Pancreas (tissue), 10 donors: ENCODE results near the gene EMC10. TPM values are rescaled to one million over a fixed set of nuclear protein-coding genes. Genes with fewer than 3 reads are reported as not detected.

Source experiments
- ATAC-seq, 4 donors: fragments of 200-7000 bp; cut with Tn5 transposase; one replicate each; pipeline versions ENCODE4 v1.8.0 to v1.9.1; 2020; ENCODE audit warnings: mild to moderate bottlenecking in 4 of 4, moderate library complexity in 4 of 4
- DNase-seq, 6 donors: peaks; one replicate each; pipeline ENCODE4 v3.0.0-alpha.2; 2020
- FAIRE-seq: peaks from 2 replicates; lab custom pipeline; 2012; peaks lifted over from hg19 to GRCh38; lab: Jason Lieb, UNC
- H3K27ac ChIP-seq, 4 donors: fragments of 200-600 bp; sonication (generic); 1 replicate in 3 of 4; 2 replicates in 1 of 4; pipeline versions ENCODE4 v1.5.0 to v1.8.0; 2020
- H3K27me3 ChIP-seq, 4 donors: fragments of 200-600 bp; one replicate each; pipeline ENCODE4 v1.8.0; 2021
- H3K36me3 ChIP-seq, 3 donors: fragments of 200-600 bp; sonication (generic) in 1 of 3; one replicate each; pipeline versions ENCODE4 v1.5.0 to v1.8.0; 2020 to 2021
- H3K4me1 ChIP-seq, 3 donors: fragments of 200-600 bp; one replicate each; pipeline ENCODE4 v1.8.0; 2021
- H3K4me3 ChIP-seq, 4 donors: fragments of 200-600 bp; sonication (generic) in 2 of 4; one replicate each; pipeline versions ENCODE4 v1.5.0 to v1.8.0; 2020 to 2021
- H3K9me3 ChIP-seq, 4 donors: fragments of 200-600 bp; one replicate each; pipeline ENCODE4 v1.8.0; 2021
- CTCF ChIP-seq, 4 donors: fragments of 200-600 bp; sonication (generic) in 3 of 4; IDR thresholded peaks; one replicate each; pipeline versions ENCODE4 v1.5.0 to v1.8.0; 2021; ENCODE audit warnings: antibody characterized with exemption in 4 of 4
- WGBS, 2 donors: extraction: QIAGEN DNeasy Blood & Tissue Kit; methylation state at CpG; one replicate each; pipeline ENCODE4 v1.1.7; 2013; 5-methylcytosine and 5-hydroxymethylcytosine counted together
- intact Hi-C, 3 donors: fragments of 100-400 bp; cut with DNase I; formaldehyde crosslinking; loops; one replicate each; pipeline versions ENCODE4 v1.11.1 to v1.14.2; 2022
- polyA plus RNA-seq, 2 donors: library from polyadenylated mRNA; stranded (reverse); fragments of 200-250 nt; gene quantifications; one replicate each; pipeline ENCODE4 v1.2.3, GENCODE V29; 2013
- total RNA-seq, 6 donors: library from RNA; stranded (reverse); fragmentation: NEBNext Ultra II Directional in 4 of 6; extraction: Animal tissue kit (Norgen Biotek cat#: 25700) in 4 of 6; gene quantifications; one replicate each; pipeline versions ENCODE4 v1.2.1 to v1.2.4, GENCODE V29; 2021 to 2023
- donor health status: healthy with polysubstance abuse.
- donor health status: DM: no; HTN: no; CAD: no; lungs with moderate emphysema.
- donor health status: DM: no; HTN: no; CAD: no.
- donor health status: control.
- donor health status: control.
- donor health status: Bipolar disorder and iron deficiency.
- donor health status: DM: yes; HTN: yes; CAD: no.
- donor health status: DM: no; HTN: no; CAD: no.
- donor health status: DM: no; HTN: no; CAD: no.
- donor health status: DM: yes; HTN: yes; CAD: no.

Gene EMC10
- total and polyA plus RNA-seq, 8 donors = 34.7 to 160 (median 69.9) TPM

GRCh38 chr19:50444059-50444458 lies 32.2 kb upstream of the EMC10 start:
- WGBS, 2 donors = 41 to 56% methylated on average over 1 of the region's 1 CpG
- ATAC-seq (no peak), DNase-seq (no peak), FAIRE-seq (no peak)
- Histone ChIP-seq H3K4me3 (no peak overlapping the region), H3K27me3 (no peaks in the 10 kb centered on the region), H3K4me1 (no peaks in the 10 kb centered on the region), H3K9me3 (no peaks in the 10 kb centered on the region), H3K27ac (no peak overlapping the region), H3K36me3 (no peaks in the 10 kb centered on the region)
- intact Hi-C loops = no loop called here
- TF ChIP-seq CTCF (IDR thresholded peaks at IDR 0.05) = no peak

- Histone ChIP-seq H3K27me3 (no peaks in the 10 kb centered on the region), H3K36me3 (no peaks in the 10 kb centered on the region), H3K9me3 (no peaks in the 10 kb centered on the region), H3K4me3 (no peak overlapping the region), H3K4me1 (no peaks in the 10 kb centered on the region), H3K27ac (no peak overlapping the region)
- FAIRE-seq = no peak
- no peak for TF ChIP-seq CTCF (IDR thresholded peaks at IDR 0.05)
- no peak for ATAC-seq
- no peak for DNase-seq
- intact Hi-C loops = no loop called here
- 76 to 87% methylated on average over 5 of the region's 5 CpGs for WGBS, 2 donors
Measured at GRCh38 chr19:50447053-50447452, 29.3 kb upstream of the EMC10 start.

- FAIRE-seq (no peak), ATAC-seq (no peak), DNase-seq (no peak)
- Histone ChIP-seq H3K27ac (no peak overlapping the region), H3K4me3 (no peak overlapping the region), H3K9me3 (no peaks in the 10 kb centered on the region), H3K27me3 (no peaks in the 10 kb centered on the region), H3K36me3 (no peaks in the 10 kb centered on the region), H3K4me1 (no peaks in the 10 kb centered on the region)
- 87 to 91% methylated on average over 10 of the region's 10 CpGs for WGBS, 2 donors
- intact Hi-C loops = no loop called here
- TF ChIP-seq CTCF (IDR thresholded peaks at IDR 0.05) = no peak
Measured at GRCh38 chr19:50447750-50448149, 28.6 kb upstream of the EMC10 start.

- Histone ChIP-seq H3K4me3 (no peak overlapping the region), H3K36me3 (no peaks in the 10 kb centered on the region), H3K4me1 (no peaks in the 10 kb centered on the region), H3K9me3 (no peaks in the 10 kb centered on the region), H3K27ac (no peak overlapping the region), H3K27me3 (no peaks in the 10 kb centered on the region)
- TF ChIP-seq CTCF (IDR thresholded peaks at IDR 0.05) = no peak
- intact Hi-C loops = no loop called here
- ATAC-seq (no peak), DNase-seq (no peak), FAIRE-seq (no peak)
- 50 to 55% methylated on average over 14 of the region's 14 CpGs for WGBS, 2 donors
Measured at GRCh38 chr19:50449236-50449899, 26.9 kb upstream of the EMC10 start.

GRCh38 chr19:50450369-50451222 lies 25.7 kb upstream of the EMC10 start:
- no peak overlapping the region for H3K27ac ChIP-seq
- WGBS, 2 donors = 36 to 61% methylated on average over 30 of the region's 30 CpGs
- DNase-seq = no peak
- no peaks in the 10 kb centered on the region for H3K9me3 ChIP-seq
- H3K4me1 ChIP-seq = no peaks in the 10 kb centered on the region
- no peak for FAIRE-seq
- H3K36me3 ChIP-seq = no peaks in the 10 kb centered on the region
- no peak for TF ChIP-seq CTCF (IDR thresholded peaks at IDR 0.05)
- H3K4me3 ChIP-seq = no peak overlapping the region
- no peaks in the 10 kb centered on the region for H3K27me3 ChIP-seq
- no peak for ATAC-seq
- intact Hi-C loops = no loop called here
